Measurements from ENCODE around the gene RYR2. TPM values are rescaled to one million over a fixed set of nuclear protein-coding genes. Genes with fewer than 3 reads are reported as not detected.

The RYR2 gene
- total and polyA plus RNA-seq, 4 donors = 0.43 to 11.6 (median 2.0) TPM

GRCh38 chr1:237712082-237712481 lies 670.1 kb downstream of the RYR2 start:
- H3K36me3 ChIP-seq (ENCODE audit: control insufficient read depth in 4 of 4, insufficient read depth in 4 of 4, low read length in 4 of 4) = no peaks in the 10 kb centered on the region
- H3K4me3 ChIP-seq = no peak overlapping the region
- H3K9ac ChIP-seq (ENCODE audit: insufficient read depth in 1 of 2, low read length in 2 of 2) = no peak overlapping the region
- no peak overlapping the region for H3K27ac ChIP-seq (ENCODE audit: low read depth in 1 of 2, low read length in 1 of 2)
- ATAC-seq (ENCODE audit: insufficient read depth, low FRiP score) = no peak
- no peak for DNase-seq
- TF ChIP-seq, protein P1, sequence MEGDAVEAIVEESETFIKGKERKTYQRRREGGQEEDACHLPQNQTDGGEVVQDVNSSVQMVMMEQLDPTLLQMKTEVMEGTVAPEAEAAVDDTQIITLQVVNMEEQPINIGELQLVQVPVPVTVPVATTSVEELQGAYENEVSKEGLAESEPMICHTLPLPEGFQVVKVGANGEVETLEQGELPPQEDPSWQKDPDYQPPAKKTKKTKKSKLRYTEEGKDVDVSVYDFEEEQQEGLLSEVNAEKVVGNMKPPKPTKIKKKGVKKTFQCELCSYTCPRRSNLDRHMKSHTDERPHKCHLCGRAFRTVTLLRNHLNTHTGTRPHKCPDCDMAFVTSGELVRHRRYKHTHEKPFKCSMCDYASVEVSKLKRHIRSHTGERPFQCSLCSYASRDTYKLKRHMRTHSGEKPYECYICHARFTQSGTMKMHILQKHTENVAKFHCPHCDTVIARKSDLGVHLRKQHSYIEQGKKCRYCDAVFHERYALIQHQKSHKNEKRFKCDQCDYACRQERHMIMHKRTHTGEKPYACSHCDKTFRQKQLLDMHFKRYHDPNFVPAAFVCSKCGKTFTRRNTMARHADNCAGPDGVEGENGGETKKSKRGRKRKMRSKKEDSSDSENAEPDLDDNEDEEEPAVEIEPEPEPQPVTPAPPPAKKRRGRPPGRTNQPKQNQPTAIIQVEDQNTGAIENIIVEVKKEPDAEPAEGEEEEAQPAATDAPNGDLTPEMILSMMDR (IDR thresholded peaks at IDR 0.05; ENCODE audit: control extremely low read depth, extremely low read depth) = no peak
- WGBS, 2 donors = 70 to 76% methylated on average over 6 of the region's 6 CpGs
- H3K4me1 ChIP-seq (ENCODE audit: control insufficient read depth in 5 of 5, insufficient read depth in 5 of 5, low read length in 5 of 5) = peaks cover 0 to 21% (median 3%) of the 10 kb centered on the region in 5 donors
- H3K27me3 ChIP-seq (ENCODE audit: control insufficient read depth in 3 of 3, insufficient read depth in 3 of 3, low read length in 2 of 3) = no peaks in the 10 kb centered on the region
- H3K9me3 ChIP-seq (ENCODE audit: control insufficient read depth in 4 of 4, insufficient read depth in 3 of 4, low read length in 3 of 4) = no peaks in the 10 kb centered on the region

GRCh38 chr1:237712586-237713157 lies 670.7 kb downstream of the RYR2 start:
- Histone ChIP-seq H3K4me3 (no peak overlapping the region), H3K9ac (ENCODE audit: insufficient read depth in 1 of 2, low read length in 2 of 2) (no peak overlapping the region), H3K27ac (ENCODE audit: low read depth in 1 of 2, low read length in 1 of 2) (peak overlapping the region in 1 of 2 donors; percentile 60), H3K9me3 (ENCODE audit: control insufficient read depth in 4 of 4, insufficient read depth in 3 of 4, low read length in 3 of 4) (no peaks in the 10 kb centered on the region), H3K36me3 (ENCODE audit: control insufficient read depth in 4 of 4, insufficient read depth in 4 of 4, low read length in 4 of 4) (no peaks in the 10 kb centered on the region), H3K27me3 (ENCODE audit: control insufficient read depth in 3 of 3, insufficient read depth in 3 of 3, low read length in 2 of 3) (no peaks in the 10 kb centered on the region), H3K4me1 (ENCODE audit: control insufficient read depth in 5 of 5, insufficient read depth in 5 of 5, low read length in 5 of 5) (peaks cover 0 to 21% (median 3%) of the 10 kb centered on the region in 5 donors)
- 78 to 85% methylated on average over 5 of the region's 5 CpGs for WGBS, 2 donors
- ATAC-seq (ENCODE audit: insufficient read depth, low FRiP score) = no peak
- TF ChIP-seq, protein P1 (IDR thresholded peaks at IDR 0.05; ENCODE audit: control extremely low read depth, extremely low read depth) = no peak
- DNase-seq = peak; percentile 47 to 95 (median 90)

- WGBS, 2 donors = 52 to 77% methylated on average over 1 of the region's 1 CpG
- TF ChIP-seq, protein P1 (IDR thresholded peaks at IDR 0.05; ENCODE audit: control extremely low read depth, extremely low read depth) = no peak
- H3K27me3 ChIP-seq (ENCODE audit: control insufficient read depth in 3 of 3, insufficient read depth in 3 of 3, low read length in 2 of 3) = no peaks in the 10 kb centered on the region
- H3K4me3 ChIP-seq = no peak overlapping the region
- no peak overlapping the region for H3K27ac ChIP-seq (ENCODE audit: low read depth in 1 of 2, low read length in 1 of 2)
- no peak overlapping the region for H3K9ac ChIP-seq (ENCODE audit: insufficient read depth in 1 of 2, low read length in 2 of 2)
- DNase-seq (peak in 2 of 3 donors; percentile 34 to 56), ATAC-seq (ENCODE audit: insufficient read depth, low FRiP score) (no peak)
- H3K36me3 ChIP-seq (ENCODE audit: control insufficient read depth in 4 of 4, insufficient read depth in 4 of 4, low read length in 4 of 4) = no peaks in the 10 kb centered on the region
- H3K9me3 ChIP-seq (ENCODE audit: control insufficient read depth in 4 of 4, insufficient read depth in 3 of 4, low read length in 3 of 4) = no peaks in the 10 kb centered on the region
- H3K4me1 ChIP-seq (ENCODE audit: control insufficient read depth in 5 of 5, insufficient read depth in 5 of 5, low read length in 5 of 5) = peaks cover 0 to 21% (median 3%) of the 10 kb centered on the region in 5 donors
These were observed 671.9 kb downstream of the RYR2 start for GRCh38 chr1:237713916-237714315.

GRCh38 chr1:237717106-237717505 lies 675.1 kb downstream of the RYR2 start:
- WGBS, 2 donors = 76 to 86% methylated on average over 5 of the region's 5 CpGs
- TF ChIP-seq, protein P1 (IDR thresholded peaks at IDR 0.05; ENCODE audit: control extremely low read depth, extremely low read depth) = no peak
- Histone ChIP-seq H3K27me3 (ENCODE audit: control insufficient read depth in 3 of 3, insufficient read depth in 3 of 3, low read length in 2 of 3) (no peaks in the 10 kb centered on the region), H3K9ac (ENCODE audit: insufficient read depth in 1 of 2, low read length in 2 of 2) (no peak overlapping the region), H3K9me3 (ENCODE audit: control insufficient read depth in 4 of 4, insufficient read depth in 3 of 4, low read length in 3 of 4) (peaks cover 0 to 2% (median 0%) of the 10 kb centered on the region in 4 donors), H3K4me1 (ENCODE audit: control insufficient read depth in 5 of 5, insufficient read depth in 5 of 5, low read length in 5 of 5) (peaks cover 0 to 20% (median 2%) of the 10 kb centered on the region in 5 donors), H3K27ac (ENCODE audit: low read depth in 1 of 2, low read length in 1 of 2) (no peak overlapping the region), H3K4me3 (no peak overlapping the region), H3K36me3 (ENCODE audit: control insufficient read depth in 4 of 4, insufficient read depth in 4 of 4, low read length in 4 of 4) (no peaks in the 10 kb centered on the region)
- DNase-seq (no peak), ATAC-seq (ENCODE audit: insufficient read depth, low FRiP score) (no peak)
